ENCODE data around the gene THSD7B. TPM values are rescaled to one million over a fixed set of nuclear protein-coding genes. Genes with fewer than 3 reads are reported as not detected.

The THSD7B gene
- total RNA-seq, 1 donor from 2014 or later: not detected

- DNase-seq (ENCODE audit: low read depth) (no peak), FAIRE-seq (no peak)
- no peak for TF ChIP-seq CTCF (IDR thresholded peaks at IDR 0.05; ENCODE audit: insufficient read depth, low read length, severe bottlenecking)
- H3K27me3 ChIP-seq (ENCODE audit: control insufficient read depth, insufficient read depth, low read length): no peaks in the 10 kb centered on the region
- no peak overlapping the region for H3K4me3 ChIP-seq (ENCODE audit: low read depth, low read length)
- H3K36me3 ChIP-seq (ENCODE audit: control insufficient read depth, insufficient read depth, low read length): no peaks in the 10 kb centered on the region
Observed at GRCh38 chr2:136823291-136823690, 57.9 kb downstream of the THSD7B start.

GRCh38 chr2:136828162-136828561 lies 62.8 kb downstream of the THSD7B start:
- no peaks in the 10 kb centered on the region for H3K36me3 ChIP-seq (ENCODE audit: control insufficient read depth, insufficient read depth, low read length)
- no peak for TF ChIP-seq CTCF (IDR thresholded peaks at IDR 0.05; ENCODE audit: insufficient read depth, low read length, severe bottlenecking)
- H3K4me3 ChIP-seq (ENCODE audit: low read depth, low read length): no peak overlapping the region
- DNase-seq (ENCODE audit: low read depth): no peak
- FAIRE-seq: no peak
- H3K27me3 ChIP-seq (ENCODE audit: control insufficient read depth, insufficient read depth, low read length): no peaks in the 10 kb centered on the region

- no peaks in the 10 kb centered on the region for H3K36me3 ChIP-seq (ENCODE audit: control insufficient read depth, insufficient read depth, low read length)
- no peaks in the 10 kb centered on the region for H3K27me3 ChIP-seq (ENCODE audit: control insufficient read depth, insufficient read depth, low read length)
- H3K4me3 ChIP-seq (ENCODE audit: low read depth, low read length): no peak overlapping the region
- FAIRE-seq (no peak), DNase-seq (ENCODE audit: low read depth) (no peak)
- no peak for TF ChIP-seq CTCF (IDR thresholded peaks at IDR 0.05; ENCODE audit: insufficient read depth, low read length, severe bottlenecking)
Observed at GRCh38 chr2:136828774-136829173, 63.4 kb downstream of the THSD7B start.

GRCh38 chr2:136844546-136844945 lies 79.2 kb downstream of the THSD7B start:
- FAIRE-seq: no peak
- no peak for TF ChIP-seq CTCF (IDR thresholded peaks at IDR 0.05; ENCODE audit: insufficient read depth, low read length, severe bottlenecking)
- H3K36me3 ChIP-seq (ENCODE audit: control insufficient read depth, insufficient read depth, low read length): no peaks in the 10 kb centered on the region
- H3K4me3 ChIP-seq (ENCODE audit: low read depth, low read length): no peak overlapping the region
- DNase-seq (ENCODE audit: low read depth): no peak
- no peaks in the 10 kb centered on the region for H3K27me3 ChIP-seq (ENCODE audit: control insufficient read depth, insufficient read depth, low read length)

- TF ChIP-seq CTCF (IDR thresholded peaks at IDR 0.05; ENCODE audit: insufficient read depth, low read length, severe bottlenecking): no peak
Observed at GRCh38 chr2:136858656-136859055, 93.3 kb downstream of the THSD7B start.

GRCh38 chr2:136860443-136860958 lies 95.2 kb downstream of the THSD7B start:
- no peaks in the 10 kb centered on the region for H3K27me3 ChIP-seq (ENCODE audit: control insufficient read depth, insufficient read depth, low read length)
- no peak for TF ChIP-seq CTCF (IDR thresholded peaks at IDR 0.05; ENCODE audit: insufficient read depth, low read length, severe bottlenecking)
- H3K4me3 ChIP-seq (ENCODE audit: low read depth, low read length): no peak overlapping the region
- FAIRE-seq (peak; percentile 23), DNase-seq (ENCODE audit: low read depth) (no peak)
- H3K36me3 ChIP-seq (ENCODE audit: control insufficient read depth, insufficient read depth, low read length): no peaks in the 10 kb centered on the region

More at GRCh38 chr2:136858656-136859055, 93.3 kb downstream of the THSD7B start:
- DNase-seq (ENCODE audit: low read depth): no peak
- Histone ChIP-seq H3K4me3 (ENCODE audit: low read depth, low read length) (no peak overlapping the region), H3K36me3 (ENCODE audit: control insufficient read depth, insufficient read depth, low read length) (no peaks in the 10 kb centered on the region), H3K27me3 (ENCODE audit: control insufficient read depth, insufficient read depth, low read length) (no peaks in the 10 kb centered on the region)
- FAIRE-seq: no peak

Data from bronchial epithelial cell (primary cell).